Keratinocyte (primary cell): ENCODE data around the gene TSR3.

ENCODE experiments used
- EZH2 ChIP-seq: IDR thresholded peaks from one replicate; pipeline ENCODE4 v1.6.1; 2012; ENCODE audit warnings: inconsistent platforms, mild to moderate bottlenecking, low read length, moderate library complexity
- TF ChIP-seq, protein P1 (sequence below), 3 experiments: IDR thresholded peaks in 1 of 3; conservative IDR thresholded peaks in 1 of 3; optimal IDR thresholded peaks in 1 of 3; 2 replicates in 2 of 3; 3 replicates in 1 of 3; pipeline versions ENCODE3 to v1.5.1; 2011; ENCODE audit warnings: low read length in 3 of 3, mild to moderate bottlenecking in 3 of 3, moderate library complexity in 2 of 3, control low read depth in 1 of 3, inconsistent platforms in 1 of 3; ENCODE audit not compliant: insufficient read depth in 2 of 3; ENCODE audit errors: extremely low read depth in 1 of 3

DNA sequence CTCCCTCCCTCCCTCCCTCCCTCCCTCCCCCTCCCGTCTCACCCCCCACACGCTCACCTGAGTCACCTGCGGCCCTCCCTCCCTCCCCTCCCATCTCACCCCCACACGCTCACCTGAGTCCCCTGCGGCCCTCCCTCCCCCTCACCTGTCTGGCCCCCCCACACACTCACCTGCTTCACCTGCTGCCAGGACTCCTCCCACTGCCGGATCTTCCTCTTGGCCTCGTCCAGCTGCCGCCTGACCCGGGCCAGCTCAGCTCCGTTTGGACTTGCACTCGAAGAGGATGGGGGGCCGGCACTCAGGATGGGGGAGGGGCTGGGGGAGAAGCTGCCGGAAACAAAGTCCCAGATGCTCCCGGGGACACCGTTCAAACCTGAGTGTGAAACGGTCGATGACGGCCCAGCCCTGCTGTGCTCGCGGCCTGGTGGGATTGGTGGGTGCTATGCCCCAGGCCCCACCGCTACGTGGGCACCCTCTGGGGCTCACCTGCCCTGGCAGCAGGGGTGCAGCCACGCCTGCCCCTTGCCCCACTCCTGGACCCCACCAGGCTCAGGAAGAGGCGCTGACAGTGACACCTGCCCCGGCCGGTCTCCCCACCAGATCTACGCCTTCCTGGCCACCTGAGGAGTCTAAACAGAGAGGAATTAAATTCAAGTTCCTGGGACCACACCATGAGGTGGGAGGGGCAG, 16.0 kb upstream of the TSR3 start:
- TF ChIP-seq, protein P1, sequence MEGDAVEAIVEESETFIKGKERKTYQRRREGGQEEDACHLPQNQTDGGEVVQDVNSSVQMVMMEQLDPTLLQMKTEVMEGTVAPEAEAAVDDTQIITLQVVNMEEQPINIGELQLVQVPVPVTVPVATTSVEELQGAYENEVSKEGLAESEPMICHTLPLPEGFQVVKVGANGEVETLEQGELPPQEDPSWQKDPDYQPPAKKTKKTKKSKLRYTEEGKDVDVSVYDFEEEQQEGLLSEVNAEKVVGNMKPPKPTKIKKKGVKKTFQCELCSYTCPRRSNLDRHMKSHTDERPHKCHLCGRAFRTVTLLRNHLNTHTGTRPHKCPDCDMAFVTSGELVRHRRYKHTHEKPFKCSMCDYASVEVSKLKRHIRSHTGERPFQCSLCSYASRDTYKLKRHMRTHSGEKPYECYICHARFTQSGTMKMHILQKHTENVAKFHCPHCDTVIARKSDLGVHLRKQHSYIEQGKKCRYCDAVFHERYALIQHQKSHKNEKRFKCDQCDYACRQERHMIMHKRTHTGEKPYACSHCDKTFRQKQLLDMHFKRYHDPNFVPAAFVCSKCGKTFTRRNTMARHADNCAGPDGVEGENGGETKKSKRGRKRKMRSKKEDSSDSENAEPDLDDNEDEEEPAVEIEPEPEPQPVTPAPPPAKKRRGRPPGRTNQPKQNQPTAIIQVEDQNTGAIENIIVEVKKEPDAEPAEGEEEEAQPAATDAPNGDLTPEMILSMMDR (optimal IDR thresholded peaks at IDR 0.05 in 1 of 3, IDR thresholded peaks at IDR 0.05 in 1 of 3, conservative IDR thresholded peaks at IDR 0.05 in 1 of 3; ENCODE audit: extremely low read depth in 1 of 3, insufficient read depth in 2 of 3, low read length in 3 of 3): no peak
- no peak for TF ChIP-seq EZH2
